ENCODE measurements around the gene PDLIM4.

DNA sequence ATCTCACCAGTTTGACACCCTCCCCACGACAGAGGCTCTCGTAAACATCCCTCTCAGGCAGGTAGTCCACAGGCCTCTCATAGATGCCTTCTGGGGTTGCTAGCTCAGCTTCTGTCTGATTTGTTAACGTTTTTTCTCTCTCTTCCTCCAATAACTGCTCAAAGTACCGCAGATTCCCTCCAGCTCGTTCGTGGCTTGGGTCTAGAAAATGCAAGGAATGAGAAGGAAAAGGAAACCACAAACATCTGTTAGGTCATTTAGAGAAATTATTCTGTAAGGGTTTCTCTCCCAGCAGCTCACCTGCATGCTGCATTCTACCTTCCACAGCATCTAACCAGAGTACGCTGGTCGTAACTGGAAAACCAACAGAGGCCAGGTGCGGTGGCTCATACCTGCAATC lies 48.4 kb upstream of the PDLIM4 start:
- TF ChIP-seq TAF1 (IDR thresholded peaks at IDR 0.05; ENCODE audit: borderline replicate concordance, insufficient read depth, low read length) (no peak), POLR2AphosphoS5 (IDR thresholded peaks at IDR 0.05; ENCODE audit: low read depth, low read length) (no peak)
